Stimulated activated CD4-positive, alpha-beta T cell treated with anti-CD3 and anti-CD28 coated beads, Interleukin-15, amount 100 ng/mL, for 24 hours (primary cell): ENCODE measurements around the gene ENOX2.
"Not testable (repeated sequence)": the region's sequence is repeated elsewhere in the genome, so short reads cannot be mapped to it uniquely, and the experiment has no call there.

Experiments used
- DNase-seq: peaks from one replicate; pipeline ENCODE4 v3.0.0-alpha.2; 2020

ENOX2 gene

DNA sequence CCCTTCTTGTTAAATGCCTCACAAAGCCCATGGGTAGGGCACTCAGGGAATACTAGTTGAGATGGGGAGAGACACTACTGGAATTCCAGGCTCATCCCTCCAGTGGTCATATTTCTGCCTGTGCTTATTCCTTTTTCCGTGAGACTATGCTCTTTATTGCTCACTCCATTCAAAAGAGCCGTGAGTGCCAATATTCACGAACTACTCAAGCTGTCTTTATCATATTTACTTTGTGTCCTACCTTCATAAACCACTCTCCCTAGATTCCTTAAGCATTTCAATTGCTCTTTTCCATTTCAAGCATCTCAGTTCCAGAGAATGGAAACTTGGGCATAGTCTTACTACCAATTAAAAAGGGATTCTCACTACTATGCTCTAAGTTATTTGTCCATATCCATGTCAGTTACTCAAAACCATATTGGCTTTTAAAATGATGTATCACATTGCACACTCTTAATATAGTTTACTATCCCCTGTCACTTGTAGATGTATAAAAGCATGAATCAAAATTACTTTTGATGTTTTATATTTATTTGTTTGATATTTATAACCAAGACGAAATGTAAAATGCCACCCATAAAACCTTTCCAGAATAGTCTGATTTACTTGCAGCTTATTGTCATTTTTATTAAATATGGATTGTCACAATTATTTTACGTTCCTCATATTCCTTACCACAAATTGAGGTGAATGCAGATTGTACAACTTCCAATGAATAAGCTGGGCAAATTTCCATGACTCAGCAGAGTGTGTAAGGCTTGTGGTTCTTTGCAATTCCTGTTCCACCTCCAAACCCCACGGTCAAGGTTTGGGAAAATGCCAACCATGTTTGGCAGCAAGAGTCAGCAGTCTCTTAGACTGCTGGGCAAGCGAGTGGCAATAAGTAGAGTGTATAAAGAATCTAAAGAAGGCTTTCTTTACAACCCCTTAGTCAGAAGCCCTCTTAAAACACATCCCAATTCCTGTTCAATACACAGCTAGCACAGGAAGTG lies 24.4 kb downstream of the ENOX2 start:
- DNase-seq = no peak

DNA sequence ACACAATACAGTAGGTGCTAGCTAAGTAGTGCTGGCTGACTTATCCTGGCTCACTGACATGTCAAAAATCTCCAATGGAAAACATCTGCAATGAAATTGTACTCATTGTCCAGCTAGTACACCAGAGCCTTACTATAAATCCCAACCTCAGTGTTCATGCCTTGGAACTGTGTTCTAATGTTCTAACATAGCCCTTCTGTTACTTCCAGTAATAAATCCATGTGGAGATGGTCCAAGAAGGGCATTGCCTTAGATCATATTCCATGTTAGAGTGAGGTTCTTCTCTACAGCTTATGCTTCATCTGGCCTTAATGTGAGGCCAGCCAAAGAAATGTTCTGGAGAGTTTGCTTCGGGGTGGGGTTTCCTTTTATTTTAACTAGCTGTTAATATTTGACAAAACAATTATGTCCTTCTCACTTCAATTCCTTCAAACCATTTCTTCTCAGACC lies 25.1 kb downstream of the ENOX2 start:
- DNase-seq = no peak

DNA sequence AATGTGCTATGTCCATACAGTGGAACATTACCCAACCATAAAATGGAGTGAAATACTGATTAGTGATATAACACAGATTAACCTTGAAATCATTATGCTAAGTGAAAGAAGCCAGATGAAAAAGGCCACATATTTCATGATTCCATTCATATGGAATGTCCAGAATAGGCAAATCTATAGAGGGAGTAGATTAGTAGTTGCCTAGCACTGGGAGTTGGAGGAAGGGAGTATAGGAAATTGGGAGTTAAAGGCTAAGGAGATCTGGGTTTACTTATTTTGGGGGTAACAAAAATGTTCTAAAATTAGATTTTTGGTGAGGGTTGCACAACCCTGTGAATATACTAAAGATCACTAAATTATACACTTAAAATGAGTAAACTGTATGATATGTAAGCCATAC lies 26.8 kb downstream of the ENOX2 start:
- no peak for DNase-seq

DNA sequence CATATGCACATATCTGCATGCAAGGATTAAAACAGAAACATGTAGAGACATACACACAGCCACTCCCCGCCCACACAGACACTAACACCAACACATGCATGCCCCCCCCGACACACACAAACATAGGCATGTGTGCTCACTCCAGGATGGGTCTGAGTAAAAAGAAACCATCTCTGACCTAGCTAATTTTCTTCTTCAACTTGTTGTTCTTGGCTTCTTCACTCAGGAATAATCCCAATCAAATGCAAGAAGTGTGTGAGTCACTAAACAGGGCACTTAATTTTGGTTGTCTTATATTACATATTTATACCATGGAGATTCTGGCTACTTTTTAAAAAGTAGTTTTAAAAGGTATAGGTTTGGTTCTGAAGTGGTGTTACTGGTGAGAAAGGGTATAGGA lies 28.3 kb downstream of the ENOX2 start:
- DNase-seq = no peak

DNA sequence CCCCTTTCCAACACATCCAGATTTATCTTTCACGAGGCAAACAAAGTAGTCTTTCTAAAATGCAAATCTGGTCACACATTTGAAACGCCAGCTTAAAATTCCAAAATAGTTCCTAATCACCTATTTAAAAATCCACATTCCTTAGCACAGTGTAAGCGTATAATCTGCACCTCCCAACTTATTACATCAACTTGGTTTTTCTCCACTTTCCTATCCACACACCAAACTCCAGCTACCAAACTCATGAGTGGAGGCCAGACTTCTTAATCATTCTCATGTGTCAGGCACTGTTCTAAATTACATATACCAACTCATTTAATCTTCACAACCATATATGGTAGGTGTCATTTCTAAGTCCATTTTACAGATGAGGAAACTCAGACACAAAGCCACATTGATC lies 33.8 kb downstream of the ENOX2 start:
- DNase-seq = no peak

DNA sequence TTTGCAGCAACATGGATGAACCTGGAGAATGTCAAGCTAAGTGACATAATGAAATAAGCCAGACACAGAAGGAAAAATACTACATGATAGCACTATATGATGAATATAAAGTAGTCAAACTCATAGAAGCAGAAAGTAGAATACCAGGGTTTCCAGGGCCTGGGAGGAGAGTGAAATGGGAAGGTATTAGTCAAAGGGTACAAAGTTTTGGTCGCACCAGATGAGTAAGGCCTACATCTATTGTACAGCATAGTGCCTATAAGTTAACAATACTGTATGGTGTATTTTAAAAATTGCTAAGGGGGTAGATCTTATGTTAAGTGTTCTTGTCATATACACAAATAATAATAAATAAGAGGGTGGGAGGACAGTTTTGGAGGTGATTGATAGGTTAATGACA lies 41.5 kb downstream of the ENOX2 start:
- DNase-seq = no peak

DNA sequence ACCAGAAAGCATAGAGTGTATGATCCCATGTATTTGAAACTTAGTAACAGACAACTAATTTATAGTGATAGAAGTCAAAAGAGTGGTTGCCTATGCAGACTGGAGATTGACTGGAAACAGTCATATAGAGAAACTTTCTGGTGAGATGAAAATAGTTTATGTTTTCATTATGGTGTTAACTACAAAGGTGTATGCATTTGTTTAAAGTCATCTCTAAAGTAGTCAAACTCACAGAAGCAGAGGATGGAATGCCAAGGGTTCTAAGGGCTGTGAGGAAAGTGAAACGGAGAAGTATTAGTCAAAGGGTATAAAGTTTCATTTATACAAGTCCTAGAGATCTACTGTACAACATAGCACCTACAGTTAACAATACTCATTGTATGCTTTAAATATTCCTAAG lies 45.8 kb downstream of the ENOX2 start:
- DNase-seq = peak; percentile 2

DNA sequence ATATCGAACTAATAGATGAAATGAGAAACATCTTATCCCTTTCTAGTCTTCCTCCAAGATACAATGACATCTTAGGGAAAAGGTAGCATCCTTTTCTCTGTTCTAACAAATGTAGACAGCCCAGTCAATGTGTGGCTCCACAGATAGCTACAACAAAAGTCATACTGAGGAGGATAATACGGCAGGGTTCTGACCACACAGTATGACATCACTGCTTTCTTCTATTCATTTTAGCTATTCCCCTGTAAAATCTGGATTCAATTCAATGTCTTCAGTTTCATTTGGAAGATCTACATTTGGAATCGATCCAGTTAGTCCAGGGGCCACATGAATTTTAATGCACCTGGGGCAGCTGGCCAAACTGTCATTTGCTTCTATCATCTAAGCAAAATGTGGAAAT lies 51.4 kb downstream of the ENOX2 start:
- no peak for DNase-seq

DNA sequence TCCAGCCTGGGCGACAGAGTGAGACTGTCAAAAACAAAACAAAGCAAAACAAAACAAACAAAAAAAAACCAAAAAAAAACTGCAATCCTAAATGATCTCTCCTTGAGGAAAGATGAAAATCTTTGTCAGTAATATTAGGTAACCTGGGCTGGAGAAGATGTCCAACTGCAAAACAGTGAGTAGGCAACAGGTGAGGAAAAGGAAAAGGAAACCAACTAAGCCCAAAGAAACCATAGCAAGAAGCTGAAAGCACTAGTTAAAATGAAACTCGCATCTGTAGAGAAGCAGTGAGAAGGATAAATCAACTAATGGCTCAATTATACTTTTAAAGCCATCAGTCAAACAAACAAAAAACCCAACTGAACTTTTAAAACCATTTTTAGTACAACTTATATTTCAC lies 54.2 kb downstream of the ENOX2 start:
- no peak for DNase-seq

DNA sequence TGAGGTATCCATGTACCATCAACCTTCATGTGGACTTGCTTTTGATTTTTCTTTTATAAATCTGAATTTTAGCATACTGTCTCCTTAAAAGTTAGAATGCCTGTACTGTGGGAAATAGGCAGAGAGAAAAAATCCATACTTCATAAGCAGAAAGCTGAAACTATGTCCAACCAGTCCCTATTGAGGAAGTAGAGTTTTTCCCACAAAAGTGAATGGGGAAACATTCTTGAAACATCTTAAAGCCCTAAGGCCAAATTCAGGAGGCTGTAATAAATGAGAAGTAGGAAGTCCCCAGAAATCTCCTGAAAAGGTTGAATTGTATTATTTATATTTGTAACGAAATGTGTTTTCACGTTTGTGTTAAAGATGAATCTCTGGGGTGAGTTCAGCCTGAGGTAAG lies 56.3 kb downstream of the ENOX2 start:
- no peak for DNase-seq

DNA sequence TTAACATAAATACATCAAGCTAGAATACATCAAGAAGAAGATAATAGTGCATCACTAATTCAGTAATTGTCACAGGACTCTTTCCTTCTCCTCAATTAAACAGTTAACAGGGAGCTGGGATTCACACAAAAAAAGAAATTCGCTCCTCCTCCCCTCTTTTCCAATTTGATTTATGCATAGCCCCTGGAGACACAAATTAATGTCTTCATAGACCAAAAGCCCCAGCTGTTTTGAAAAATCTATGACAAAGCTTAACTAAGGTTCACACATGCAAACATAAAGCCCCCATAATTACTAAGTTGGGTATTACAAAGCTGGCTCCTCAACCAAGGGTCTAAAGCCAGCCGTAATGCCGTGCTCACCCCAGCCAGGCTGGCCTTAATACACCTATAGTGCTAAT lies 61.2 kb downstream of the ENOX2 start:
- DNase-seq = no peak

DNA sequence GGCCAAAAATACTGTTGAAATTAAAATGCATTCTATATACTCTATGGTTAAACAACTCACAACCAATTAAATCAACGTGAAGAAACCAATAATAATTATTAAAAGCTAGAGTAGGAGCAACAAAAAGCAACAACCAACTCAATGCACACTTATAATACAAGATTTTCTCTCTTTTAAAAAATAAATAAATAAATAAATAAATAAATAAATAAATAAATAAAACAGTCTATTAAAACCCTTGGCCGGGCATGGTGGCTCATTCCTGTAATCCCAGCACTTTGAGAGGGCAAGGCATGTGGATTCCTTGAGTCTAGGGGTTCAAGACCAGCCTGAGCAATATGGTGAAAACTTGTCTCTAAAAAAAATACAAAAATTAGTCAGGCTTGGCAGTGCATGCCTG lies 62.7 kb downstream of the ENOX2 start:
- DNase-seq = no peak

DNA sequence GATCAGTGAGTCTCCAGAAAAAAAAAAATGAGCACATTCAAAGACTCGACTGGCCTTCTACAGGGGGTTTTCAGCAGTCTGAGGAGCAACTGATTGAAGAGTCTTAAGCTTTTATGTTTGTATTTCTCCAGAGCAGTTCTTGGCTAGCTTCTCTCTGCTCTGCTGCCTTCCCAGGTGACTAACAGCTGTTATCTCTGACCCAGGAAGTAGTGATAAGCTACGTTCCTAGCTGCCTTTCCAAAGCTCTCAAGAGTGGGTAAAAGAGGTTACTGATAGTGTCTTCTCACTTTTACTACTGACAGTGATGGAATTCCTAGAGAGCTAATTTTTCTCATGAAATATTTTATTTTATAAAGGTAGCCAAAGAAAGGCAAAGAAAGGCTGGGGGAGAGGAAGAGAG lies 66.6 kb downstream of the ENOX2 start:
- no peak for DNase-seq

DNA sequence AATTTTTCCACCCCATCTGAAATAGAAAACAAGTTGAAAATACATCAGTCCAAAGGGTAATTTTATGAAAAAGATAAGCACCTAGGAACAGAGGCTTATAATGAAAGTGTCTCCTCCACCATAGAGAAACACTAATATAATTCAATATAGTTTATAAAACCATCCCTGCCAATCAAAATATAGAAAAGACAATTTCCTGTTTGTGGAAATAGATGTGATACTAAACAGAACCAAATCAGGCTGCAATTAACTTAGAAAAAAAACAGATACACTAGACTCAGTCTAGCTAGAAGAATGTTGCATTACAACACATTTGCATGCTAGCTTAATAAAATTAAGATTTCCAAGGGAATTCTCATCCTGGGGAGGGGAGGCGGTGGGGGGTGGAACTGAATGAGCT lies 68.2 kb downstream of the ENOX2 start:
- DNase-seq = no peak

DNA sequence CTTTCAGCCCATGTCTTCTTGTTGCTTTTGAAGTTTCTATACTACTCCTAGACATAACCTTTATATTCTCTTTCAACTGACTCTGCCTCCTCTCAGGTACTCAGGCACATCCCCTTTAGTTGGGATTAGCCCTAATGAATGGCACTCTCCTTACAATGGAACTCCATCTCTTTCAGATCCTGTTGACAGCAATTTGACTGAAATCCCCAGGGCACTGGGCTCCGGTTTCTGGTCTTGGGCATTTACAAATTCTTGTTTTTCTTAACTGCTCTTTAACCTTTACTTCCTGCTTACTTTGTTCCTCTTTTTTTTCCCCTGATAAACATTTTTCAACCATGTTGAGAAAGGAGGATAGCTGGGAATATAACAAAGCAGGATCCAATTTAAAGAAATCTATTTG lies 68.9 kb downstream of the ENOX2 start:
- DNase-seq = no peak

DNA sequence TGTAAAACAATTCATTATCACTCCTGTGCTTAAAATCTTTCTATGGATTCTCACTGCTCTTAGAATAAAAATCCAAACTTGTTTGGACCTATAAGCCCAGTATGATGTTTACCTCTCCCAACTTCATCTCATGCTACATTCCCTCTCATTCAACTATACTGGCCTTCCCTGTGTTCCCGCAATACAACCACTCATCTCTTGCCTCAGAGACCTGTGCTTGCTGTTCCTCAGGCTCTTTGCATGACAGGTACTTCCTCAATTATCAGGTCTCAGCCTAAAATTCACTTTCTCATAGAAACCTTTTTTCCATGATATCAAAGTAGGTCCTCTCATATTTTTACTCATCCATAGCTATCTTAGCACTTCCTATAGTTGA lies 71.7 kb downstream of the ENOX2 start:
- no peak for DNase-seq

DNA sequence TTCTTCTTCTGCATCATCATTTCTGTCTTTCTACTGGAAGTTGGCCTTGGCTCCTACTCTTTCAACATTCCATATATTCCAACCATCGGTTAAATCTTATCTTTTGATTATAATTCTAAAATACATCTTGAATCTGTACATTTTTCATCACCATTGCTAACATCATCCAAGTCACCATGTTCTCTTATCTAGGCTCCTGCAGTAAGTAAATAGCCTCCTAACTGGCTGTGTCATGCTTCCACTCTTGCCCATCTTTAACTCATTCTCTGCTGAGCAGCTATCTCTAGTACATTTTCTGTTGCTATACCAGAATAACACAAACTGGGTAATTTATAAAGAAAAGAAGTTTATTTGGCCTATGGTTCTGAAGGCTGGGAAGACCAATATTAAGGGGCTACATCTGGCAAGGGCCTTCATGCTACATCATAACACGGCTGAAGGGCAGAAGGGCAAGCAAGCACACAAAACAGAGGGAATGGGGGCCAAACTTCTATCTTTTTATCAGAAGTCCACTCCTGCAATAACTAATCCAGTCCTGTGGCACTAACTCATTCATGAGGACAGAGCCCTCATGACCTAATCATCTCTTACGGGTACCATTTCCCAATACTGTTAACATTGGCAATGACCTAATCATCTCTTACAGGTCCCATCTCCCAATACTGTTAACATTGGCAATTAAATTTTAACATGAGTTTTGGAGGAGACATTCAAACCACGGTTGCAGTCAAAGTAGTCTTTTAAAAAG lies 72.2 kb downstream of the ENOX2 start:
- DNase-seq = no peak

DNA sequence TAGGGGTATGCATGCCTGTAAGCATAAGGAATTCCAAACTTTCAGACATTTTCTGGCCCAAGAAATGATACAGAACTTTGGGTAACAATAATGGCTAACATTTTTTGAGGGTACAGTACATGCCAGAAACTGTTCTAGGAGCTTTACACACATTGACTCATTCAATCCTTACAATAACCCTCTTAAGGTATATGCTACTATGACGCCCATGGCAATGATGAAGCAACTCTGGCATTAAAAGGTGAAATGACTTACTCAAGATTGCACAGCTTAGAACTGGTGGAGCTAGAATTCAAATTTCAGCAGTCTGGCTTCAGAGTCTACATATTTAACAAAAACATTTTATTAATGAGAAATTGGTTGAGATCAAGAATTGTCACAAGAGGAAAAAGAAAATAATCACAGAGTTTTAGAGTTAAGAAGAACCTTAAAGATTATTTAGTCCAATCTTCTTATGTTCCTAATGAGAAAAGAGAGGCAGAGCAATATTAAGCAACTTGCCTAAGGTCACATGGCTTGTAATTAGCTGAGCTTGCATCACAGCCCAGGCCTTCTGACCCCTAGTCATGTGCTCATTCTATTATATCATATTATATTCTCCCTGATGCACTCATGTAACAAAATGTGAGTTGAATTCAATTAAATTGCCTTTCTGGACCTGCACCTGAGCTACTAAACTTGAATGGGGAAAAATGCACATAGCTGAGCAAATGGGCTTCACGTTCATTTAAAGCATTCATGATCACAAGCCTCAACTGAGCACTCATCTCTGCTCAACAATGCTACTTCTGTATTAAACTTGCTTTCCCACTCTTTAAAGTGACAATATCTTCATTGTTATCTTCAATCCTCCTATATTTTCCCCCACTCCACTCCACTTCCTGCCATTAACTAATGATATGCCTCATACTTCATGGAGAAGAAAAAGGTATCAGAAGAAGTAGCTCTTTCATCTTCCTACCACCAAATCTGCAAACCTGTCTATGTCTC lies 73.2 kb downstream of the ENOX2 start:
- DNase-seq = no peak

DNA sequence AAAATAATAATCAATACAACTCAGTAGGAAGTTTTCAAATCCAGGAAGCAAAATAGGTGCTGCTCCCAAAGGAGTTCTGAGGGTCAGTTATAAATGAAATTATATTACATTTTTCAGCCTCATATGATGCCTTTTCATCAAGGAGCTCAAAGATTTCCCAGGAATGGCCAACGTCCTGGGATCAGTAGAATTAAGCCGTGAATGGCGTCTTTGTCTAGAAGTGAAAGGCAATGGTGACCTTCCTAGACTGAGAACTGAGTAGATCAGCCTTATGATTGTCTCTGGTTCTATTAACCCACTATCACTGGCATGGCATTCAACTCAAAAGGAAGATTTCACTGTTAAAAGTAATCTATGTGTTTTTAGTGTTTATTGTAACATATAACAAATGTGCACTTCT lies 74.4 kb downstream of the ENOX2 start:
- DNase-seq = no peak

DNA sequence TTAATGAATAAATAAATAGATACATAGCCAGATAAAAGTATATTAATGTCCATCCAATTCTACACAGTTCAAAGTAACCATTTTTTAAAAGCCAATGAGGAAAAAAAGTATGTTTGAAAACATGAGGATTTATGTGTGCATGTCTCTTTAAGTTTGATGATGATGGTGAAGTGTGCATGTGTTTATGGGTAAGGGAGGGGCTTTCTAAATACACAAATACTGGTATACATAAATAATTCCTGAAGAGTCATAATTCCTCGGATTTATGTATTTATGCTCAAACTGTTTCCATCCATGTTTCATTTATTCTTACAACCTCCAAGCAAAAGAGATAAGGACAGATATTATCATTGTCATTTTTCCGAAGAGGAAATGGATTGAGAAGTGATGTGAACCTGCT lies 75.4 kb downstream of the ENOX2 start:
- no peak for DNase-seq

DNA sequence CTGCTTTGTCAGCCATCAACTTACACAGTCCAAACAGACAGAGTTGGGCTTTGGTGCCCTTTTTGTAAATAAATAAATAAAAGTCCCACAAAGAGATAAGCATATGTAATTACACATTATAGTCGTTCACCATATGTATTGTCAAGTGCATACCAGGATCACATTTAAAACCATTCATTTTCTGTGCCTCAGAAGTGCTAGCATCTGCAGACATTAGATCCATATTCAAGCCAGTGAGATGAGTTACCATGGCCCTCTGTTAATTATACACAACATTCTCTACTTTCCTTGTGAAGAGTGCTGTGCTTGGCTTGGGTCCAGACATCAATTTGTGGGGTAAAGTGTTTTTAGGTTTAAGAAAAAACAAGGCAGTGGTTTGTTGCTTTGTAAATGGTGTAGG lies 76.8 kb downstream of the ENOX2 start:
- no peak for DNase-seq

DNA sequence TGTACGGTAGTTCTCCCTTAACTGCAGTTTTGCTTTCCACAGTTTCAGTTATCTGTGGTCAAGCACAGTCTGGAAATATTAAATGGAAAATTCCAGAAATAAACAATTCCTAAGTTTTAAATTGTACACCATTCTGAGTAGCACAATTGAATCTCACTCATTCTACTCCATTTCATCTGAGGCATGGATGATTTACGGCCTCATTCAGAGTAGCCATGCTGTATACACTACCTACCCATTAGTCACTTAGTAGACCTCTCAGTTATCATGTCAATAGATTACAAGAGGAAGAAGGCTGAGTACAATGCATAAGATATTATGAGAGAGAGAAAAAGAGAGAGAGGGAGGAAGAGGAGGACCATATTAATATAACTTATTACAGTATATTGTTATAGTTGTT lies 77.5 kb downstream of the ENOX2 start:
- no peak for DNase-seq

DNA sequence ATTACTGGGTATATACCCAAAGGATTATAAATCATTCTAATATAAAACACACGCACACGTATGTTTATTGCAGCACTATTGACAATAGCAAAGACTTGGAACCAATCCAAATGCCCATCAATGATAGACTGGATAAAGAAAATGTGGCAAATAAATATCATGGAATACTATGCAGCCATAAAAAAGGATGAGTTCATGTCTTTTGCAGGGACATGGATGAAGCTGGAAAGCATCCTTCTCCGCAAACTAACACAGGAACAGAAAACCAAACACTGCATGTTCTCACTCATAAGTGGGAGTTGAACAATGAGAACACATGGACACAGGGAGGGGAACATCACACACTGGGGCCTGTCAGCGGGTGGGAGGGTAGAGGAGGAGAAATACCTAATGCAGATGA lies 83.6 kb downstream of the ENOX2 start:
- DNase-seq = not testable (repeated sequence)
